WTC11 (cell line): ENCODE results near the gene C17orf113. TPM values are rescaled to one million over a fixed set of nuclear protein-coding genes. Genes with fewer than 3 reads are reported as not detected.

Experiments used
- ATAC-seq: fragments of 200-7000 bp; cut with Tn5 transposase; 2 replicates; pipeline ENCODE4 v1.10.0; 2021; ENCODE audit warnings: mild to moderate bottlenecking, moderate library complexity
- CTCF ChIA-PET: fragments of 300-600 bp; sonication (Branson Sonifier 250); formaldehyde crosslinking; loops from one replicate; lab custom pipeline; 2021; ENCODE audit warnings: antibody characterized with exemption; lab: Charles Lee
- POLR2A ChIA-PET: fragments of 350-600 bp; sonication (Branson Sonifier 250); formaldehyde crosslinking; loops from one replicate; lab custom pipeline; 2021; ENCODE audit warnings: antibody characterized with exemption; lab: Charles Lee
- DNase-seq: peaks from one replicate; pipeline ENCODE4 v3.0.0; 2021; ENCODE audit warnings: low spot score
- H3K27ac Mint-ChIP-seq: 2 replicates; pipeline ENCODE4 v1.8.0; 2021; ENCODE audit warnings: mixed read lengths
- H3K27me3 Mint-ChIP-seq: 2 replicates; pipeline ENCODE4 v1.8.0; 2021; ENCODE audit warnings: low read depth, mild to moderate bottlenecking, moderate library complexity, mixed read lengths
- H3K36me3 Mint-ChIP-seq: 2 replicates; pipeline ENCODE4 v1.8.0; 2021; ENCODE audit warnings: mixed read lengths
- H3K4me1 Mint-ChIP-seq: 2 replicates; pipeline ENCODE4 v1.8.0; 2022; ENCODE audit warnings: mixed read lengths
- H3K4me3 Mint-ChIP-seq: 2 replicates; pipeline ENCODE4 v1.8.0; 2021; ENCODE audit warnings: mild to moderate bottlenecking, moderate library complexity, mixed read lengths
- H3K9me3 Mint-ChIP-seq: 2 replicates; pipeline ENCODE4 v1.8.0; 2021; ENCODE audit warnings: mixed read lengths
- ARID4B ChIP-seq: sonication (generic); formaldehyde crosslinking; IDR thresholded peaks from 2 replicates; pipeline ENCODE4 v1.8.0; 2023; ENCODE audit warnings: missing genetic modification reagents, mild to moderate bottlenecking, borderline replicate concordance
- ATF2 ChIP-seq: sonication (generic); formaldehyde crosslinking; IDR thresholded peaks from 2 replicates; pipeline ENCODE4 v1.8.1; 2022; ENCODE audit warnings: low read depth, missing genetic modification reagents, borderline replicate concordance
- ATF3 ChIP-seq: sonication (generic); formaldehyde crosslinking; conservative IDR thresholded peaks from 2 replicates; pipeline ENCODE4 v1.8.1; 2022; ENCODE audit warnings: mild to moderate bottlenecking, missing genetic modification reagents
- IRF1 ChIP-seq: sonication (generic); formaldehyde crosslinking; IDR thresholded peaks from 2 replicates; pipeline ENCODE4 v1.8.0; 2023; ENCODE audit warnings: missing genetic modification reagents
- MXD4 ChIP-seq: fragments of 250-450 bp; sonication (Bioruptor Pico); IDR thresholded peaks from 2 replicates; pipeline ENCODE4 v1.8.0; 2021; ENCODE audit warnings: mild to moderate bottlenecking, moderate library complexity, borderline replicate concordance
- NR2C2 ChIP-seq: sonication (generic); formaldehyde crosslinking; IDR thresholded peaks from 2 replicates; pipeline ENCODE4 v1.8.0; 2022; ENCODE audit warnings: mild to moderate bottlenecking, missing genetic modification reagents
- SMAD4 ChIP-seq: sonication (generic); formaldehyde crosslinking; IDR thresholded peaks from 2 replicates; pipeline ENCODE4 v1.8.0; 2022; ENCODE audit warnings: mild to moderate bottlenecking, missing genetic modification reagents
- SP1 ChIP-seq: sonication (generic); formaldehyde crosslinking; conservative IDR thresholded peaks from 2 replicates; pipeline ENCODE4 v1.8.1; 2022; ENCODE audit warnings: missing genetic modification reagents
- TCF7 ChIP-seq: sonication (generic); formaldehyde crosslinking; IDR thresholded peaks from 2 replicates; pipeline ENCODE4 v1.8.0; 2022; ENCODE audit warnings: mild to moderate bottlenecking, low read depth, missing genetic modification reagents, moderate library complexity
- USF2 ChIP-seq: sonication (generic); formaldehyde crosslinking; IDR thresholded peaks from 2 replicates; pipeline ENCODE4 v1.8.1; 2023; ENCODE audit warnings: mild to moderate bottlenecking, missing genetic modification reagents, moderate library complexity
- ZNF281 ChIP-seq: sonication (generic); formaldehyde crosslinking; IDR thresholded peaks from 2 replicates; pipeline ENCODE4 v1.8.0; 2023; ENCODE audit warnings: mild to moderate bottlenecking, missing genetic modification reagents
- total RNA-seq: library from RNA; stranded (reverse); gene quantifications from 3 replicates; pipeline ENCODE4 v1.2.3, GENCODE V29; 2021

Gene C17orf113
- total RNA-seq, 1 experiment from 2014 or later: 1.9 TPM

GRCh38 chr17:42071810-42072209 is 21.4 kb upstream of the C17orf113 start:
- Mint-ChIP-seq H3K27ac (no peak overlapping the region), H3K9me3 (no peaks in the 10 kb centered on the region), H3K36me3 (no peaks in the 10 kb centered on the region), H3K27me3 (peaks cover 11% of the 10 kb centered on the region), H3K4me1 (peaks cover 10% of the 10 kb centered on the region), H3K4me3 (peak overlapping the region; percentile 71)
- no peak for DNase-seq
- ATAC-seq: no peak
- TF ChIP-seq ARID4B (CRISPR knock-in tag): no peak
- no peak for TF ChIP-seq ATF2 (CRISPR knock-in tag)
- no peak for TF ChIP-seq MXD4 (CRISPR knock-in tag)
- TF ChIP-seq USF2 (CRISPR knock-in tag): no peak
- TF ChIP-seq SMAD4 (CRISPR knock-in tag): no peak
- no peak for TF ChIP-seq TCF7
- TF ChIP-seq ZNF281 (CRISPR knock-in tag): no peak
- TF ChIP-seq NR2C2 (CRISPR knock-in tag): no peak
- CTCF ChIA-PET: interaction anchor here (0.6 to 3.1 kb wide), 22 partner anchors 8 to 334 kb away, joined by 3 to 32 read pairs (median 5); partner anchors contain the start of genes DNAJC7, JUP, NKIRAS2 and ZNF385C
- POLR2A ChIA-PET: interaction anchor here (1.5 kb wide), 1 partner anchor 44 kb away, joined by 3 read pairs; no protein-coding TSS in a partner anchor

- ChIA-PET CTCF (interaction anchor here (0.6 to 5.2 kb wide), 6 partner anchors 13 to 52 kb away, joined by 3 to 49 read pairs (median 12); partner anchors contain the start of genes KAT2A and ZNF385C), POLR2A (interaction anchor here (0.5 to 0.6 kb wide), 3 partner anchors 347 to 527 kb away, joined by 3 to 4 read pairs (median 3); no protein-coding TSS in a partner anchor)
- Mint-ChIP-seq H3K4me1 (peaks cover 13% of the 10 kb centered on the region), H3K27ac (no peak overlapping the region), H3K27me3 (peaks cover 11% of the 10 kb centered on the region), H3K36me3 (no peaks in the 10 kb centered on the region), H3K9me3 (no peaks in the 10 kb centered on the region), H3K4me3 (no peak overlapping the region)
- TF ChIP-seq TCF7 (no peak), ATF3 (CRISPR knock-in tag) (no peak), SP1 (CRISPR knock-in tag) (no peak), IRF1 (CRISPR knock-in tag) (no peak)
- DNase-seq (no peak), ATAC-seq (no peak)
Observed at GRCh38 chr17:42068979-42069378, 18.6 kb upstream of the C17orf113 start.
